Pancreas (tissue), 10 donors: ENCODE measurements around the gene PTPN14. TPM values are rescaled to one million over a fixed set of nuclear protein-coding genes. Genes with fewer than 3 reads are reported as not detected.

ENCODE experiments used
- ATAC-seq, 4 donors: fragments of 200-7000 bp; cut with Tn5 transposase; one replicate each; pipeline versions ENCODE4 v1.8.0 to v1.9.1; 2020; ENCODE audit warnings: mild to moderate bottlenecking in 4 of 4, moderate library complexity in 4 of 4
- DNase-seq, 6 donors: peaks; one replicate each; pipeline ENCODE4 v3.0.0-alpha.2; 2020
- FAIRE-seq: peaks from 2 replicates; lab custom pipeline; 2012; peaks lifted over from hg19 to GRCh38; lab: Jason Lieb, UNC
- H3K27ac ChIP-seq, 4 donors: fragments of 200-600 bp; sonication (generic); 1 replicate in 3 of 4; 2 replicates in 1 of 4; pipeline versions ENCODE4 v1.5.0 to v1.8.0; 2020
- H3K27me3 ChIP-seq, 4 donors: fragments of 200-600 bp; one replicate each; pipeline ENCODE4 v1.8.0; 2021
- H3K36me3 ChIP-seq, 3 donors: fragments of 200-600 bp; sonication (generic) in 1 of 3; one replicate each; pipeline versions ENCODE4 v1.5.0 to v1.8.0; 2020 to 2021
- H3K4me1 ChIP-seq, 3 donors: fragments of 200-600 bp; one replicate each; pipeline ENCODE4 v1.8.0; 2021
- H3K4me3 ChIP-seq, 4 donors: fragments of 200-600 bp; sonication (generic) in 2 of 4; one replicate each; pipeline versions ENCODE4 v1.5.0 to v1.8.0; 2020 to 2021
- H3K9me3 ChIP-seq, 4 donors: fragments of 200-600 bp; one replicate each; pipeline ENCODE4 v1.8.0; 2021
- WGBS, 2 donors: extraction: QIAGEN DNeasy Blood & Tissue Kit; methylation state at CpG; one replicate each; pipeline ENCODE4 v1.1.7; 2013; 5-methylcytosine and 5-hydroxymethylcytosine counted together
- intact Hi-C, 3 donors: fragments of 100-400 bp; cut with DNase I; formaldehyde crosslinking; loops; one replicate each; pipeline versions ENCODE4 v1.11.1 to v1.14.2; 2022
- polyA plus RNA-seq, 2 donors: library from polyadenylated mRNA; stranded (reverse); fragments of 200-250 nt; gene quantifications; one replicate each; pipeline ENCODE4 v1.2.3, GENCODE V29; 2013
- total RNA-seq, 6 donors: library from RNA; stranded (reverse); fragmentation: NEBNext Ultra II Directional in 4 of 6; extraction: Animal tissue kit (Norgen Biotek cat#: 25700) in 4 of 6; gene quantifications; one replicate each; pipeline versions ENCODE4 v1.2.1 to v1.2.4, GENCODE V29; 2021 to 2023
- TF ChIP-seq, protein P1 (sequence below), 4 donors: fragments of 200-600 bp; sonication (generic) in 3 of 4; IDR thresholded peaks; one replicate each; pipeline versions ENCODE4 v1.5.0 to v1.8.0; 2021; ENCODE audit warnings: antibody characterized with exemption in 4 of 4
- donor health status: healthy with polysubstance abuse.
- donor health status: DM: no; HTN: no; CAD: no; lungs with moderate emphysema.
- donor health status: DM: no; HTN: no; CAD: no.
- donor health status: control.
- donor health status: control.
- donor health status: Bipolar disorder and iron deficiency.
- donor health status: DM: yes; HTN: yes; CAD: no.
- donor health status: DM: no; HTN: no; CAD: no.
- donor health status: DM: no; HTN: no; CAD: no.
- donor health status: DM: yes; HTN: yes; CAD: no.

Gene PTPN14
- total and polyA plus RNA-seq, 8 donors = 1.9 to 17.5 (median 11.5) TPM

DNA sequence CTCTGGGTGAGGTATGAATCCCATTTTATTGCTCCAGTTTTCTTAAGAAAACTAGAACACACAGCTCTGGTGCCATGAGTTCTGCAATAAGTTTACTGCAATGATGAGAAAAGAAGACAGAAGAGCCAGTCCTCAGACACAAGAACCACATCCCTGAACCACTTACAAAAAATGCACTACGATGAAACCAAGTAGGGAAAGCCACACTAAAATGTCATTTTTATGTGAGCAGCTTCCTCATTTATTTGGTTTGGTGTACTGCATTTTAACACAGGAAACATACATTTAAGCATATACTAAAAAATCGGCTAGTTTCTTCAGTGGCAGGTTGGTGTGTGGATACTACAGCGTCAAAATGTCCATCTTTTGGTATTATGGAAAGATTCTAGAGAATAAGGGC lies 95.9 kb downstream of the PTPN14 start:
- intact Hi-C loops = no loop called here
- 92 to 94% methylated on average over 3 of the region's 3 CpGs for WGBS, 2 donors
- H3K27me3 ChIP-seq = no peaks in the 10 kb centered on the region
- peak overlapping the region in 1 of 4 donors; percentile 69 for H3K27ac ChIP-seq
- FAIRE-seq (no peak), DNase-seq (no peak), ATAC-seq (no peak)
- TF ChIP-seq, protein P1, sequence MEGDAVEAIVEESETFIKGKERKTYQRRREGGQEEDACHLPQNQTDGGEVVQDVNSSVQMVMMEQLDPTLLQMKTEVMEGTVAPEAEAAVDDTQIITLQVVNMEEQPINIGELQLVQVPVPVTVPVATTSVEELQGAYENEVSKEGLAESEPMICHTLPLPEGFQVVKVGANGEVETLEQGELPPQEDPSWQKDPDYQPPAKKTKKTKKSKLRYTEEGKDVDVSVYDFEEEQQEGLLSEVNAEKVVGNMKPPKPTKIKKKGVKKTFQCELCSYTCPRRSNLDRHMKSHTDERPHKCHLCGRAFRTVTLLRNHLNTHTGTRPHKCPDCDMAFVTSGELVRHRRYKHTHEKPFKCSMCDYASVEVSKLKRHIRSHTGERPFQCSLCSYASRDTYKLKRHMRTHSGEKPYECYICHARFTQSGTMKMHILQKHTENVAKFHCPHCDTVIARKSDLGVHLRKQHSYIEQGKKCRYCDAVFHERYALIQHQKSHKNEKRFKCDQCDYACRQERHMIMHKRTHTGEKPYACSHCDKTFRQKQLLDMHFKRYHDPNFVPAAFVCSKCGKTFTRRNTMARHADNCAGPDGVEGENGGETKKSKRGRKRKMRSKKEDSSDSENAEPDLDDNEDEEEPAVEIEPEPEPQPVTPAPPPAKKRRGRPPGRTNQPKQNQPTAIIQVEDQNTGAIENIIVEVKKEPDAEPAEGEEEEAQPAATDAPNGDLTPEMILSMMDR (IDR thresholded peaks at IDR 0.05) = no peak
- no peaks in the 10 kb centered on the region for H3K36me3 ChIP-seq
- H3K9me3 ChIP-seq = no peaks in the 10 kb centered on the region
- no peak overlapping the region for H3K4me3 ChIP-seq
- peaks cover 3 to 17% (median 15%) of the 10 kb centered on the region in 3 donors for H3K4me1 ChIP-seq

GRCh38 chr1:214454569-214455396 lies 96.6 kb downstream of the PTPN14 start:
- TF ChIP-seq, protein P1 (IDR thresholded peaks at IDR 0.05) = no peak
- Histone ChIP-seq H3K27me3 (no peaks in the 10 kb centered on the region), H3K4me3 (no peak overlapping the region), H3K4me1 (peaks cover 3 to 17% (median 15%) of the 10 kb centered on the region in 3 donors), H3K27ac (peak overlapping the region in 3 of 4 donors; percentile 40 to 69 (median 55)), H3K9me3 (no peaks in the 10 kb centered on the region), H3K36me3 (no peaks in the 10 kb centered on the region)
- intact Hi-C loops = no loop called here
- FAIRE-seq (no peak), DNase-seq (peak in 2 of 6 donors; percentile 18 to 33), ATAC-seq (peak; percentile 86 to 91 (median 90))
- WGBS, 2 donors = 24 to 30% methylated on average over 3 of the region's 3 CpGs

DNA sequence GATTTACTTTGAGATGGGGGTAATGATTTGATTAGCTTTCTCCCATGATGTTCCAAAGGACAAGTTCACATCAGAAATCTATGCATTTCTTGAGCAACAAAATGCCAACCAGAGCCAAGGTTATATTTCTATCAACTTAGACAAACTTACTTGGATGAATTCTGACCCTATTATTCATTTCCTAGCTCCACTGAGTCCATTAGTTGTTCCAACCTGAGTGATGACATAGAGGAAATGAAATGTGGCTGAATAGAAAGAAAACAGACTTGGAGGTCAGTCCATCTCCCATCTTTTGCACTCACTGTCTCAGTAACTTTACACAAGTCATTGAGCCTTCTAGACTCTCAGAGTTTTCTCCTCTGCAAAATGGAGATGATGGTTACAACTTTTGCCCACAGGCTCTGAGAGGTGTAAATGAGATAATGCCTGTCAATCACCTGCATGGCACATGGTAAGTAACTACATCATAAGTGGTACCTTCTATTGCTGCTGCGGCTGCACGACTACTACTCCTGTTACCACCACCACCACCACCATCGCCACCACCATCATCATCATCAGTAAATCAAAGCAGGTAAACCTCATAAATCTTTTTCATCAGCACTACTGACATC lies 98.2 kb downstream of the PTPN14 start:
- Histone ChIP-seq H3K27me3 (no peaks in the 10 kb centered on the region), H3K27ac (no peak overlapping the region), H3K4me3 (no peak overlapping the region), H3K4me1 (peaks cover 3 to 17% (median 15%) of the 10 kb centered on the region in 3 donors), H3K9me3 (no peaks in the 10 kb centered on the region), H3K36me3 (no peaks in the 10 kb centered on the region)
- TF ChIP-seq, protein P1 (IDR thresholded peaks at IDR 0.05) = no peak
- 95 to 96% methylated on average over 3 of the region's 3 CpGs for WGBS, 2 donors
- intact Hi-C loops = no loop called here
- FAIRE-seq (no peak), ATAC-seq (no peak), DNase-seq (no peak)

DNA sequence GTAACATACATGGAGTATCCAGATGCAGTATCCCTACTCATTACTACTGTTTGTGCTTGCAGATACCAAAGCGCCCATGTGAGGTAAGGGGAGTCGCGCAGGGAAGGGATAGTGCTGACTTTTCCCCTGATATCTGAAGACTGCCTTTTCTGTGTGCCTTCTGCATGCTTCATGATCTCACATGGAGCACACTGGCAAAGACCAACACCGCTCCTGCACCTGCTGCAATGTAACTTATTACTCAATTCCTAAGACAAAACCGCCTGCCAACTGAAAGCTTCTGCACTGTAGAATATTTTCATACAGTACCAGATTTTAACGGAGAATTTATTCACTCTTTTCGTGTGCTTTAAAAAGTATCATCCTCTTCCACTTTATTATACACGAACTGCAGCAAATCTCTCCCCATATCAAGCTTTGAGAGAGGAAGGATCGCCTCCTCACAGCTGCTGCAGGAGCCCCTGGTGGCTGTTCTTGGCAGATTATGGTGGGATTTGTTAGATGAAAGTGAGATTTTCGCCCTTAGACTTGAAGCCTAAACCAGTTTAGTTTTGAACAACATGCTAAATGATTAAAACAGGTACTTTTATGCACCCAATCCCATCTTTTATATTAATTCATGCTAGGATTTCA lies 99.1 kb downstream of the PTPN14 start:
- Histone ChIP-seq H3K27ac (no peak overlapping the region), H3K9me3 (no peaks in the 10 kb centered on the region), H3K27me3 (no peaks in the 10 kb centered on the region), H3K4me3 (no peak overlapping the region), H3K36me3 (no peaks in the 10 kb centered on the region), H3K4me1 (peaks cover 6 to 17% (median 15%) of the 10 kb centered on the region in 3 donors)
- TF ChIP-seq, protein P1 (IDR thresholded peaks at IDR 0.05) = no peak
- WGBS, 2 donors = 90 to 92% methylated on average over 10 of the region's 10 CpGs
- no peak for FAIRE-seq
- ATAC-seq = no peak
- intact Hi-C loops = no loop called here
- no peak for DNase-seq
